SH-SY5Y (cell line): Measurements from ENCODE around the gene C19orf73.

Experiments used
- GATA2 ChIP-seq: IDR thresholded peaks from 2 replicates; pipeline ENCODE4 v1.6.1; 2011; ENCODE audit warnings: mild to moderate bottlenecking, low read depth, low read length
- GATA3 ChIP-seq: IDR thresholded peaks from 2 replicates; pipeline ENCODE4 v1.6.1; 2011; ENCODE audit warnings: low read depth, mild to moderate bottlenecking, low read length, moderate library complexity

GRCh38 chr19:49085868-49086232, 33.1 kb downstream of the C19orf73 start:
- TF ChIP-seq GATA3 = no peak
- no peak for TF ChIP-seq GATA2
